HL-60 (cell line): ENCODE data around the gene SH3PXD2A.

Source experiments
- DNase-seq, 2 experiments: peaks; one replicate each; pipeline ENCODE4 v3.0.0-alpha.2; 2010 to 2020; ENCODE audit warnings: low read depth in 1 of 2, low spot score in 1 of 2
- H3K27ac ChIP-seq: fragments of 250-450 bp; sonication (Bioruptor Pico); replicated peaks from 2 replicates; pipeline ENCODE4 v1.5.1; 2020; ENCODE audit warnings: mild to moderate bottlenecking, moderate library complexity
- H3K27me3 ChIP-seq: fragments of 250-450 bp; sonication (Bioruptor Pico); 2 replicates; pipeline ENCODE4 v1.5.1; 2021; ENCODE audit warnings: mild to moderate bottlenecking, moderate library complexity; ENCODE audit not compliant: insufficient read depth, poor library complexity, severe bottlenecking
- H3K4me3 ChIP-seq: replicated peaks from 2 replicates; pipeline ENCODE4 v1.5.1; 2011; ENCODE audit warnings: mild to moderate bottlenecking, control low read depth, low read length; ENCODE audit not compliant: insufficient read depth
- GABPA ChIP-seq: IDR thresholded peaks from 2 replicates; pipeline ENCODE4 v1.6.1; 2012; ENCODE audit warnings: low read depth
- POLR2AphosphoS5 ChIP-seq: IDR thresholded peaks from 2 replicates; pipeline ENCODE4 v1.6.1; 2012; ENCODE audit warnings: low read depth
- REST ChIP-seq: IDR thresholded peaks from 2 replicates; pipeline ENCODE4 v1.6.1; 2012; ENCODE audit warnings: low read depth; ENCODE audit not compliant: insufficient replicate concordance
- SPI1 ChIP-seq: IDR thresholded peaks from 2 replicates; pipeline ENCODE4 v1.6.1; 2012; ENCODE audit warnings: low read depth, mild to moderate bottlenecking, borderline replicate concordance
- TF ChIP-seq, protein P1 (sequence below): IDR thresholded peaks from one replicate; pipeline ENCODE4 v1.5.1; 2011; ENCODE audit warnings: low read length, control low read depth, inconsistent platforms; ENCODE audit not compliant: insufficient read depth

SH3PXD2A gene

DNA sequence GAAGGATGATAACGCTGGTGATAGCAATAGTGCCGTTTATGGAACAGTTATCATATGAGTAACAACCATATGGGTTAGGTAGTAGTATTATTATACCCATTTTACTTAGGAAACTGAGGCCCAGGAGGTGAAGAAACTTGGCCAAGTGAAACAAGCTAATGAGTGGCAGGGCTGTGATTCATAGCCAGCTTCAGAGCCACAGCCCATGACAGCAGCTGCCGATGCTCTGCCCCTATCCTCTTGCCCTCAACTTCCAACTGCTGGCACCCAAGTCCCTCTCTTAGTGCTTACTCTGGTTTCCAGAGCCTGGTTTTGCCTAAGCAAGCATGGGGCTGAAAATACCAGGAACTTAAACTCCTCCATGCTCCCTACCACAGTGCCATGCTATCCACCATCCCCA lies 12.3 kb downstream of the SH3PXD2A start:
- Histone ChIP-seq H3K27ac (no peak overlapping the region), H3K4me3 (no peak overlapping the region), H3K27me3 (no peaks in the 10 kb centered on the region)
- DNase-seq: no peak
- TF ChIP-seq, protein P1, sequence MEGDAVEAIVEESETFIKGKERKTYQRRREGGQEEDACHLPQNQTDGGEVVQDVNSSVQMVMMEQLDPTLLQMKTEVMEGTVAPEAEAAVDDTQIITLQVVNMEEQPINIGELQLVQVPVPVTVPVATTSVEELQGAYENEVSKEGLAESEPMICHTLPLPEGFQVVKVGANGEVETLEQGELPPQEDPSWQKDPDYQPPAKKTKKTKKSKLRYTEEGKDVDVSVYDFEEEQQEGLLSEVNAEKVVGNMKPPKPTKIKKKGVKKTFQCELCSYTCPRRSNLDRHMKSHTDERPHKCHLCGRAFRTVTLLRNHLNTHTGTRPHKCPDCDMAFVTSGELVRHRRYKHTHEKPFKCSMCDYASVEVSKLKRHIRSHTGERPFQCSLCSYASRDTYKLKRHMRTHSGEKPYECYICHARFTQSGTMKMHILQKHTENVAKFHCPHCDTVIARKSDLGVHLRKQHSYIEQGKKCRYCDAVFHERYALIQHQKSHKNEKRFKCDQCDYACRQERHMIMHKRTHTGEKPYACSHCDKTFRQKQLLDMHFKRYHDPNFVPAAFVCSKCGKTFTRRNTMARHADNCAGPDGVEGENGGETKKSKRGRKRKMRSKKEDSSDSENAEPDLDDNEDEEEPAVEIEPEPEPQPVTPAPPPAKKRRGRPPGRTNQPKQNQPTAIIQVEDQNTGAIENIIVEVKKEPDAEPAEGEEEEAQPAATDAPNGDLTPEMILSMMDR: no peak

- Histone ChIP-seq H3K27ac (no peak overlapping the region), H3K27me3 (no peaks in the 10 kb centered on the region), H3K4me3 (no peak overlapping the region)
- TF ChIP-seq POLR2AphosphoS5 (no peak), GABPA (no peak), REST (no peak), SPI1 (no peak)
- TF ChIP-seq, protein P1: no peak
- DNase-seq: no peak
Observed at GRCh38 chr10:103842605-103843004, 12.8 kb downstream of the SH3PXD2A start.

- no peak for DNase-seq
- Histone ChIP-seq H3K4me3 (no peak overlapping the region), H3K27ac (no peak overlapping the region), H3K27me3 (no peaks in the 10 kb centered on the region)
- TF ChIP-seq, protein P1: no peak
- TF ChIP-seq SPI1 (no peak), GABPA (no peak), POLR2AphosphoS5 (no peak), REST (no peak)
Observed at GRCh38 chr10:103841519-103841918, 13.9 kb downstream of the SH3PXD2A start.

GRCh38 chr10:103840740-103841070 lies 14.7 kb downstream of the SH3PXD2A start:
- no peak overlapping the region for H3K4me3 ChIP-seq
- DNase-seq: no peak
- H3K27ac ChIP-seq: no peak overlapping the region

More at GRCh38 chr10:103840740-103841070, 14.7 kb downstream of the SH3PXD2A start:
- H3K27me3 ChIP-seq: no peaks in the 10 kb centered on the region
- TF ChIP-seq, protein P1: no peak
